ENCODE data around the gene PHYKPL. TPM values are rescaled to one million over a fixed set of nuclear protein-coding genes. Genes with fewer than 3 reads are reported as not detected.

Gene PHYKPL
- total RNA-seq, 4 donors from 2014 or later: 25.0 to 54.6 (median 33.7) TPM

DNA sequence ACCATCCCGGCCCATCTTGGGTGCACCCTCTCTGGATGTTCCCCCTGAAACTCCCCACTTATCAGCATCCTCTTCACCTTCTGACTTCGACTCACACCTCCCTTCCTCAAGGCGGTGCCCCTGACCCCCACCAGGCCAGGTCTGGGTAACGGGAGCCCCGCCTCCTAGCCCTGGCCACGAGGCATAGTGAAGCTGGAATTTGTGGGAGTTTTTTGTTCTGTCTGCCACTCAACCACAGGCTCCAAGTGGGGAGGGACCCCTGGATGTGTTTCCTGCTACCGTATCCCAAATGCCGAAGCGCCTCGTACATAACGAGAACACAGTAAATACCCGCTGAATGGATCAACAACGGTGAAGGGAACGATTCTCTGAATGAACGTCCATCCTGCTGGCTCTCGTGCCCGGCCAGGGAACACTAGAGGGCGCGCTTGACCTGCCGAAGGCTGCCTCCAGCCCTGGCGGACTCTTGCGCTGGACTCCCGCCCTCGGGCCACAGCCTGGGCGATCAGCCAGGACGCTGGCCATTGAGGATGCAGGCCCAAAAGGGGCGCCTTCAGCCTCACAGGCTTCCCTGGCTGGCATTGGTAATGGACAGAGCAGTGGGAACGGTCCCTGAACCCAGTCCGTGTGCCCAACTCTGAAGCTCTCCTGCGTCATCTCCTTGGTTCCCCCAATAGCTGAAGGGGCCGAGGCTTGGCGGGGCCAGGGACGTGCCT is 47.3 kb upstream of the PHYKPL start:
- ATAC-seq (peak; percentile 78 to 91), DNase-seq (peak; percentile 65 to 74)
- Histone ChIP-seq H3K9me3 (peaks cover 0 to 8% (median 6%) of the 10 kb centered on the region in 3 donors), H3K27me3 (no peaks in the 10 kb centered on the region), H3K4me3 (no peak overlapping the region), H3K27ac (no peak overlapping the region), H3K4me1 (no peaks in the 10 kb centered on the region), H3K36me3 (no peaks in the 10 kb centered on the region)
- TF ChIP-seq, protein P1, sequence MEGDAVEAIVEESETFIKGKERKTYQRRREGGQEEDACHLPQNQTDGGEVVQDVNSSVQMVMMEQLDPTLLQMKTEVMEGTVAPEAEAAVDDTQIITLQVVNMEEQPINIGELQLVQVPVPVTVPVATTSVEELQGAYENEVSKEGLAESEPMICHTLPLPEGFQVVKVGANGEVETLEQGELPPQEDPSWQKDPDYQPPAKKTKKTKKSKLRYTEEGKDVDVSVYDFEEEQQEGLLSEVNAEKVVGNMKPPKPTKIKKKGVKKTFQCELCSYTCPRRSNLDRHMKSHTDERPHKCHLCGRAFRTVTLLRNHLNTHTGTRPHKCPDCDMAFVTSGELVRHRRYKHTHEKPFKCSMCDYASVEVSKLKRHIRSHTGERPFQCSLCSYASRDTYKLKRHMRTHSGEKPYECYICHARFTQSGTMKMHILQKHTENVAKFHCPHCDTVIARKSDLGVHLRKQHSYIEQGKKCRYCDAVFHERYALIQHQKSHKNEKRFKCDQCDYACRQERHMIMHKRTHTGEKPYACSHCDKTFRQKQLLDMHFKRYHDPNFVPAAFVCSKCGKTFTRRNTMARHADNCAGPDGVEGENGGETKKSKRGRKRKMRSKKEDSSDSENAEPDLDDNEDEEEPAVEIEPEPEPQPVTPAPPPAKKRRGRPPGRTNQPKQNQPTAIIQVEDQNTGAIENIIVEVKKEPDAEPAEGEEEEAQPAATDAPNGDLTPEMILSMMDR (IDR thresholded peaks at IDR 0.05 in 4 of 5, conservative IDR thresholded peaks at IDR 0.05 in 1 of 5): peak; percentile 78 to 93 (median 91)
- TF ChIP-seq POLR2A (IDR thresholded peaks at IDR 0.05): no peak
- intact Hi-C loops (cut with DNase I; ENCODE audit: low total_unique reads): loop anchor here (1.0 to 10.0 kb wide), 5 partner anchors 182 to 780 kb away; partner anchors contain the start of genes ZNF354A and ZNF354C
- in situ Hi-C loops (cut with MboI; ENCODE audit: low sequenced_read_pairs in 4 of 4): loop anchor here (5.0 to 25.0 kb wide), 4 partner anchors 272 to 1207 kb away; no protein-coding TSS in a partner anchor

DNA sequence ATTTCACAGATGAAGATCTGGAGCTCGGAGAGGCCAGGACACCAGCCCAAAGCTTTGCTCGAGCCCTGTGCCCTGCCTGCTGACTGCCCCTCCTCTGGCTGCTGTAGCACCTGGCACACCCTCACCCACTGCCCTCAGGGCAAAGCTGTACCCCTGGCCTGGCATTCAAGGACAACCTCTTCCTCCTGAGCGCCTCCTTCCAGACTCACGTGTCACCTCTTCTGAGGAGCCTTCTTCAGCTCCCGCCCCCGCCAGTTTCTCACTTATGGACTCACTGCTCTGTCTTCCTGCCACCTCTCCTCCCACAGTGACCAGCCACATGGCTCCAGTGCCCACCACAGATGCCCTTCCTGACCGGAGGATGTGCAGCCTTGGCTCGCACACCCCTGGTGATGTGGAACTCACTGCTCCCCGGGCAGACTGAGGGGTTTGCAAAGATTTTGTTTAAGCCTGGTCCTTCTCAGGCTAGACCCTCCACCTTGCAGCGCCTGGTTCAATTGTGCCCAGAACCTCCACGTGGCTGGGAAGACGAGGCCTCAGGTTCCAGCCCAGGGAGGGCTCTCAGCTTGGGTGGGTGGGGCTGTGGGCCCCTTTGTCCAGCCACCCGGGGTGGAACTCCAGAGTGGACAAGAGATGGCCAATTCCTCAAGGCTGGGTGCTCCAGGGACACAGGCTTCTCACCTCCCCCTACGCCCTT is 46.6 kb upstream of the PHYKPL start:
- peak; percentile 4 to 8 for ATAC-seq
- DNase-seq: no peak
- in situ Hi-C loops (cut with MboI; ENCODE audit: low sequenced_read_pairs in 4 of 4): loop anchor here in 1 of 4 donors (25.0 kb wide), 1 partner anchor 1208 kb away; no protein-coding TSS in a partner anchor
- no peaks in the 10 kb centered on the region for H3K4me1 ChIP-seq
- intact Hi-C loops (cut with DNase I; ENCODE audit: low total_unique reads): no loop called here
- peaks cover 0 to 7% (median 6%) of the 10 kb centered on the region in 3 donors for H3K9me3 ChIP-seq
- no peak for TF ChIP-seq POLR2A (IDR thresholded peaks at IDR 0.05)
- TF ChIP-seq, protein P1 (IDR thresholded peaks at IDR 0.05 in 4 of 5, conservative IDR thresholded peaks at IDR 0.05 in 1 of 5): no peak
- no peak overlapping the region for H3K4me3 ChIP-seq
- H3K27ac ChIP-seq: no peak overlapping the region
- H3K27me3 ChIP-seq: no peaks in the 10 kb centered on the region
- no peaks in the 10 kb centered on the region for H3K36me3 ChIP-seq

DNA sequence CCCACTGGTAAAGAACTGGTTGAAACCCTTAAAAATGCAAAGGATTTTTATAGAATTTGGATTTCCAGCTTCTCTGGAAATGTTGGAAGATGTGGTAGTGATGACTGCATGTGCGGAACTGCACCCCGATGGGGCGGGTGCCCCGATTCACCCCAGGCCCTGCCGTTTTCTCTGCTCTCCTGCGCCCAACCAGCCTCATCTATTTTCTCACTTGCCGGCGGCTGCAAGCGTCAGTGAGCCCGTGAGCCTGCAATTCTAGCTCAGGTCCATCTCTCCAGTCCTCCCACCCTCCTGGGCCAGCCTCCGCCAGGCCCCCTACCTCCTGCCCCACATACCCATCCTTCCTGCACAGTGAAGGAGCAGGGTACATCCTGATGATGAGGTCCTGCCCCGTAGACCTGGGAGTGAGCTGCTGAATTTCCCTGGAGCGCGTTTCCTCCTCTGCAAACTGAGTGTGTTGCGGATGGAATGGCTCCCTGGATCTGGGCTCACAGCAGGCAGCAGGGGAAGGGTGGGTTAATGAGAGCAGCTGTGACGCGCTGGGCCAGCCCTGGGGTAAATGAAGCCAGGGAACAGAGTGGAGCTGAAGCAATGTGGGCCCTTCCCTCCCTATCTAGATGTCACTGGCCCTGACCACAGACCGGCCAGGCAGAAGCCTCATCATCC is 45.9 kb upstream of the PHYKPL start:
- Histone ChIP-seq H3K27ac (no peak overlapping the region), H3K4me3 (no peak overlapping the region), H3K4me1 (no peaks in the 10 kb centered on the region), H3K36me3 (no peaks in the 10 kb centered on the region), H3K27me3 (no peaks in the 10 kb centered on the region), H3K9me3 (peaks cover 0 to under 1% (median 0%) of the 10 kb centered on the region in 3 donors)
- TF ChIP-seq, protein P1 (IDR thresholded peaks at IDR 0.05 in 4 of 5, conservative IDR thresholded peaks at IDR 0.05 in 1 of 5): no peak
- no peak for TF ChIP-seq POLR2A (IDR thresholded peaks at IDR 0.05)
- intact Hi-C loops (cut with DNase I; ENCODE audit: low total_unique reads) (no loop called here), in situ Hi-C loops (cut with MboI; ENCODE audit: low sequenced_read_pairs in 4 of 4) (loop anchor here in 1 of 4 donors (25.0 kb wide), 1 partner anchor 1209 kb away; no protein-coding TSS in a partner anchor)
- ATAC-seq: no peak
- no peak for DNase-seq

DNA sequence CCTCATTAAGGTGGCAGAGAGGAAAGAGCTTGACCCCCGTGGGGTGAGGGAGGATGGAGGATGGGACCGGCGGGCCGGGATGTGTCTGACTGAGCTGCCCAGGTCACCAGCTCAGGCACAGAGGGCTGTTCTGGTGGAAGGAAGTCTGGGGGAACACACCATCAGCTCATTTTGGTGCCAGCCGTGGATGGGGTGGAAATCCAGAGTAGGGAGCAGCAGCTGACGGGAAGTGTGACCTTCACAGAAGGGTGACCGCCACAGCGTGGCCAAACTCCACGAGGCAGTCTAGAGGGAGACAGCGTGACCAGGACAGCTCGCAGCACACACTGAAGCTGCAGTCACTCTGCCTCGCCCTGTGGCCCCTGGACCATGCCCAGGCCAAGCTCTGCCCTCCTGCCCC is 45.3 kb upstream of the PHYKPL start:
- Histone ChIP-seq H3K4me1 (no peaks in the 10 kb centered on the region), H3K9me3 (no peaks in the 10 kb centered on the region), H3K27me3 (no peaks in the 10 kb centered on the region), H3K4me3 (no peak overlapping the region), H3K36me3 (no peaks in the 10 kb centered on the region), H3K27ac (no peak overlapping the region)
- in situ Hi-C loops (cut with MboI; ENCODE audit: low sequenced_read_pairs in 4 of 4) (loop anchor here in 1 of 4 donors (25.0 kb wide), 1 partner anchor 1209 kb away; no protein-coding TSS in a partner anchor), intact Hi-C loops (cut with DNase I; ENCODE audit: low total_unique reads) (no loop called here)
- DNase-seq (no peak), ATAC-seq (no peak)
- TF ChIP-seq, protein P1 (IDR thresholded peaks at IDR 0.05 in 4 of 5, conservative IDR thresholded peaks at IDR 0.05 in 1 of 5): no peak
- TF ChIP-seq POLR2A (IDR thresholded peaks at IDR 0.05): no peak

Data from gastrocnemius medialis (tissue), 4 donors.